HG02973 (cell line): ENCODE results near the gene ARMC8.

Source experiments
- ATAC-seq: cut with Tn5 transposase; IDR thresholded peaks from one replicate; pipeline ENCODE4 v1.9.1; 2021; ENCODE audit warnings: moderate library complexity; ENCODE audit not compliant: unreplicated experiment

The ARMC8 gene

DNA sequence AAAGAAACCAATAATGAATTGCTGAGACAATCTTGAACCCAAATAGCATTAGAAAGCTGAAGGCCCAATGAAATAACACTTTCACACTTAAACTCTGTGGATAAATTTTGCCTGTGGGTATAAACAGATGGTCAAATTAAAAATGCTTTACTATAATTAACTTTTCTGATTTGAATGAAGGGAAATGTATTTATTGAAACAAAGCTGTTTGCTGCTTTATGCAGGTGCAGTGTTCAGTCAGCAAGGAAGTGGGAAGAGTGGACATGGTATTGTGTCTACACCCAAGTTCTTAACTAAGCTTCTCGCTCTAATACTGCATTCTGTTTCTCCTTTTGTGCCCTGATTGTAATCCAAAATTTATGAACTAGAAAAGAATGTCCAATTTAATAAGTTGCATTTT, 110.8 kb downstream of the ARMC8 start:
- no peak for ATAC-seq

DNA sequence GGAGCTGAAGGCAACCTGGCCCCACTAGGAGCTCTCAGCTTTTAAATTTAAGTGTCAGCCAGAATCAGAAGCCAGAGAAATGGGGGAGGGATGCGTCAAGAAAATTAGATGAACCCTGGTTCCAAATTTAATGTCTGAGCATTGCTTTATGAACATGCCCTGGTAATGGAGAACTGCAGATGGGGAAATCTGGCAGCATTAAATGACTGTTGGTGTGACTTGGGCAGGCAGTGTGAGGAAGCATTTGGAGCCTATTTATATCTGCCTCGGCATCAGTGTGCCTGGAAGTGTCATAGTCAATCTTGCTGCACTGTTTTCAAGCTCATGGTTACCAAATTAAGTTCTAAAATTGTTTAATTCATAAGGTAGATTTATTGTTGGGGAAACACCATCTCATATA, 113.5 kb downstream of the ARMC8 start:
- no peak for ATAC-seq

- ATAC-seq, result no peak
Observed at GRCh38 chr3:138303474-138303873, 116.4 kb downstream of the ARMC8 start.

DNA sequence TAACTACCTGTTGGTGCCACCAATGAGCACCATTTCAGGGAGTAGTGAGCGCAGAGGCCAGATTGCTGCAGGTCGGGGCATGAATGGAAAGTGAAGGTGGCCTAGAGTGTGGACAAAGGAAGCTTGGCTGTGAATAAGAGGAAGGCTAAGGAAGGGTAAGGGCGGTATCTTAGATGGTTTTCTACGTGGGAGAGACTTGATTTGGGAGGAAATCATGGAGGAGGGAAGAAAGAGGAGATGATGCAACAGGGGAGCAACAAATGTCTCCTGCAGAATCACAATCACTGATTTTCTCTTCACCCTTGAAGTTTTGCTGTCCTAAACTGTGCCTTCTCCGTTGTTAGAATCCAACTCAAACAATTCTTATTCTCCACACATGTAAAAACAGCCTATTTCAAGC, 120.8 kb downstream of the ARMC8 start:
- ATAC-seq, result no peak

GRCh38 chr3:138308783-138309182, 121.7 kb downstream of the ARMC8 start:
- no peak for ATAC-seq

DNA sequence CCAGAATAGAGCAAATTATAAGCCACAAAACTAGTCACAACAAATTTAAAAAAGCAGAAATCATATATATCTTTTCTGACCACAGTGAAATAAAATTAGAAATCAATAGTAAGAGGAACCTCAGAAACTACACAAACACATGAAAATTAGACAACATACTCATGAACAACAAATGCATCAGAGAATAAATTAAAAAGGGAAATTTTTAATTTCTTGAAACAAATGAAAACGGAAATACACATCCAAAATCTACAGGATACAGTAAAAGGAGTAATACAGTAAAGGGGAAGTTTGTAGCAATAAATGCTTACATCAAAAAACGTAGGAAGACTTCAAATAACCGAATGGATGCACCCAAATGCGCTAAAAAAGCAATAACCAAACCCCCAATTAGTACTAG, 123.4 kb downstream of the ARMC8 start:
- ATAC-seq, result no peak

DNA sequence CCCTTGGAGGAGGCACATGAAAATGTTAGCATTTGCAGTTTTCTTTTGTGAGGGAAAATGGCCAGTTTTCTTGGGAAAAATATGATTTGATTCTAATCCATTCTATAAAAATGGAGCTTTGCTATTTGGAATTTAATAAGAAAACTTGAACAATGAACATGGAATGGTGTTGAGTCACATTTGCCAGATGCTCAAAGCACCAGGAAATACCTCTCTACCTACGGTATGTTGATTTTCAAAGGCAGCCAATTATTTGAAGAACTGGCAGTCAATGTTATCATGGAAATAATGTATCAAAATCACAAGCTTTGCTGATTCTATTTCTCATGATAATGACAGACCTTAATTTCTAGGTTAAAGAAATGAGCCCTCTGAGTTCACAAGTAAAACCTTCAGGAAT, 127.7 kb downstream of the ARMC8 start:
- no peak for ATAC-seq

DNA sequence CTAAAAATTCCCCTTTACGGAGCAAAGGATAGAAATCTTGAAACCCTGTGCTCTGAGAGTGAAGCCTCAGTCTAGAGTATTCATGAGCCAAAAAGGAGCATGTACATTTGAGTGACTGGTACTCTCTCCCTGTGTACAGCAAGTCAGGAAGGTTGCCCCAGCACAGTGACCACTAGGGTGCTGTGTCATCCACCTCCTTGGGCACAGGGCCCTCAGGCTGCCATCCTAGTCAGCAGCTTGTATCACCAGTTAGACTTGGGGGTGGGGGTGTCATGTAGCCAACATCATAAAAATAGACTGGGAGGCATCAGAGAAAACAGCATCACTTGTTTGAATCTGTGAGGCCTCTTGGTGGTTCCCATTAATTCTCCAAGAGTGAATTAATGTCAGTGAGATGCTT, 130.6 kb downstream of the ARMC8 start:
- ATAC-seq, result no peak

- no peak for ATAC-seq
Observed at GRCh38 chr3:138323971-138324370, 136.9 kb downstream of the ARMC8 start.

- ATAC-seq, result no peak
Observed at GRCh38 chr3:138325990-138326389, 138.9 kb downstream of the ARMC8 start.

DNA sequence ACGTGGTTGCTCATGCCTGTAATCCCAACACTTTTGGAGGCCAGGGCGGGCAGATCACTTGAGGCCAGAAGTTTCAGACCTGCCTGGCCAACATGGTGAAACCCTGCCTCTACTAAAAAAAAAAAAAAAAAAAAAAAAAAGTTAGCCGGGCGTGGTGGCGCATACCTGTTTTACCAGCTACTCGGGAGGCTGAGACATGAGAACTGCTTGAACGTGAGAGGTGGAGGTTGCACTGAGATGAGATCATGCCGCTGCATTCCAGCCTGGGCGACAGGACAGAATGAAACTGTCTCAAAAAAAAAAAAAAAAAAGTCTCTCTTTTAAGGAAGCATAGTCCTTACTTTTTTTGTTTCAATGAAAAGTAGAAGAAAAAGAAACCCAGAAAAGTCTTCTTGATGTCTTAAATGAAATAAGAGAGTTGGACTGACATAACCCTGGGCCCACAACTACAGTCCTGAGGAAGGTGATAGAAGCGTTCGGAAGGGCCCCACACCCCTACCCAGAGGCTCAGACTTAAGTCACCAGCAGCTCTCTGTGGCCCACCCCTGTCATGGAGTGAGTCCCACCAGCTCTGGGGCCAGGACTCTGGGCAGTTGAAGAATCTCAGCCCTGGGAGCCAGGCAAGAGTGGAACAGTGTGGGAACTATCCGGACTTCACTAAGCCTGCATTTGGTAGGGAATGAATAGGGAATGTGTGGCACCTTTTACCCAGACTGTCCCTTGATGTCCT, 139.9 kb downstream of the ARMC8 start:
- ATAC-seq, result no peak

DNA sequence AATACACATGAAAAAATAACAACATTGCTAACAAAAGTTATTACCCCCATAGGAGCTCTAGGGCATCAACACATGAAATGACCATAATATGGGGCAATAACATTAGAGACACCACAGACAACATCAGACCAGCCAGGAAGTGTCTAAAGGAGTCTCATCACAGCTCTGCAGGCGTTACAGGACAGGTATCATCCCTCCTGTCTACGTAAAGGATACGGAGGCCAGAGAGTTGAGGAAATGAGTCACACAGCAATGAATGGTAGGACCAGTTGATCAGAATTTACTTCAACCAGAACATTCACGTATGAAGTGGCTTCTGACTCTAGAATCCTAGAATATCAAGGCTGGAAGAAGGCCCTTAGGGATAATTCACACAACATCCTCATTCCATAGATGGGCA, 140.7 kb downstream of the ARMC8 start:
- no peak for ATAC-seq

- ATAC-seq, result no peak
Observed at GRCh38 chr3:138328341-138328740, 141.2 kb downstream of the ARMC8 start.

DNA sequence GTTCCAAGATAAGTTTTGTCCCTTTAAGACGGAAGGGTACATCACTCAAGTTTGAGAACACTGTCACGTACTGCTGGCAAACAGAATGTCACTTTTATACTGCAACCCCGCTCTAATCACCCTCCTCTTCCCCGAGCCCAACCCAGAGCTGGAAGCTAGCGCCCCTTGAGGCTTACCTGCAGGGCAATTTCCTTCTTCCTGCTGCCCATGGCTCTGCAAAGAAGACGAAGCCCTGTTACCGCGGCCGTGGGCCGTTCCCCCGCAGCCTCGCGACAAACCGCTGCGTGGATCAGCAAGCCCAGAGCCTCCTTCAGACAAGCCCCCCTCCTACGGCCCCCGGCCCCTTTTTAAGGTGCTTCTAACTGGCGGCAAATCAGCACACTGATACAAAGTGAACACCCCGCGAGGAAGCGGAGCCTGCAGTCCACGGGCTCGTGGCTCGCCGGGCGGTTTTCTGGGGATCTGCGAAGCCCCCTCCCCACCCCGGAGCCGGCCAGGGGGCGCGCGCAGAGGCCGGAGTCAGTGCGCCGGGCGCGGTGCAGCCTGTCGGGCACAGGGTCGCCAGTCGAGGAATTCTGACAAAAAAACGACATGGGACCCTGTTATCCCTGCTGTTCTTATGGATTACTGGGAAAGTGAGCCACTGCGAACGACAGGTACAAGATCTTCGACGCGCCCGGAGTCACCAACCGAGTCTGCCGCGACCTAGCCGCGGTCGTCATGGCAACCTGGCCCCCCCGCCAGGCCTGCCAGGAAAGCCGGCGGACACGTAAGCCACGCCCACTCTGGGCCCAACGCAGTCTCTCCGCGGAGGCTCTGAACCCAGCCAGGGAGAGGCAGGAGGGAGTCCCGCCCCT, 142.3 kb downstream of the ARMC8 start, which contains the start of gene NME9:
TSS of gene NME9 (minus strand) at position 725 of the 857 bp plus-strand sequence. CDS start at position 209, 516 bp downstream.
- ATAC-seq, result peak; percentile 64

- no peak for ATAC-seq
Observed at GRCh38 chr3:138329984-138330293, 142.8 kb downstream of the ARMC8 start.

DNA sequence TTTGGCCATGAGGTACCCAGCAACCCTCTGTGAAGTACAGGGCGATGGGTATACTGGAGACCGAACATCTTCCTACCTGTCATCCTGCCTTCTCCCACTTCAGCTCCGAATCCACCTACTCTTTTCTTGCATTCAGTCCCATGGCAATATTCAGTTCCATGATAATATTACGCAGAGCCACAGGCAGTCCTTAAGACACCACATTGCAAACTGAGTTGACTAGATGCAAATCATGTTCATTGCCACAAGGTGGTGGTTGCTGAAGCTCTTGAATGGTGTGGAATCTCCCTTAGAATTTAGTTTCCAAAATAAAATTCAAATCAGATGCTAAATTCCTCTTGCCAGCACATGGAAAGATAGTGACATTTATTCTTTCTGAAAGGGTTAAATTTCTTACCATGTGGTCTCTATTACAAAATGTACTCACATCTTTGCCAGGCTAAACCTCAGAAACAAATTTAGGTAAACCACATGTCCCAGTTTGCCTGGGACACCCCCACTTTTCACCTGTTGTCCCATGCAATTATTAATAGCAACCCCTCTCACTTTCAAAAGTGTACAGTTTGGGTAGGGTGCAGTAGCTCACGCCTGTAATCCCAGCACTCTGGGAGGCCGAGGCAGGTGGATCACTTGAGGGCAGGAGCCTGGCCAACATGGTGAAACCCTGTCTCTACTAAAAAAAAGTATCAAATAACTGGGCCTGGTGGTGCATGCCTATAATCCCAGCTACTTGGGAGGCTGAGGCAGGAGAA, 144.2 kb downstream of the ARMC8 start:
- no peak for ATAC-seq

GRCh38 chr3:138332472-138333073, 145.5 kb downstream of the ARMC8 start:
- no peak for ATAC-seq

DNA sequence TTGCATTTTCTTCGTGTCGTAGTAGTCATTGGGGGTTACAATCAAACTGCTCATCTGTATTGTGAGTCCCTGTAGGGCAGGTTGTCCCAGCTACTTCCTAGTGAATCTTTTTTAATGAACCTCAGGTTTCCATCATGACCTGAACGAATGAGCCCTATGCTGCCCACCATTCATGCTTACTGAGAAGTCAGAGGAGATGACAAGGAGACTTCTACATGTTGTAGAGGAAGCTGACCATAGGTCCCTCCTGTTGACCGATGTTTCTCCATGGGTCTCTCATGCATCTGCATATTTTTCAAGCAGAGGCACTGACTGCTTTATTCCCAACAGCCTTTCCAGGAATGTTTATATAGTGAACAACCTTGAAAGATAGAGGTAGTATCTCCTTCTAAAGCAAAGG, 147.5 kb downstream of the ARMC8 start:
- no peak for ATAC-seq

DNA sequence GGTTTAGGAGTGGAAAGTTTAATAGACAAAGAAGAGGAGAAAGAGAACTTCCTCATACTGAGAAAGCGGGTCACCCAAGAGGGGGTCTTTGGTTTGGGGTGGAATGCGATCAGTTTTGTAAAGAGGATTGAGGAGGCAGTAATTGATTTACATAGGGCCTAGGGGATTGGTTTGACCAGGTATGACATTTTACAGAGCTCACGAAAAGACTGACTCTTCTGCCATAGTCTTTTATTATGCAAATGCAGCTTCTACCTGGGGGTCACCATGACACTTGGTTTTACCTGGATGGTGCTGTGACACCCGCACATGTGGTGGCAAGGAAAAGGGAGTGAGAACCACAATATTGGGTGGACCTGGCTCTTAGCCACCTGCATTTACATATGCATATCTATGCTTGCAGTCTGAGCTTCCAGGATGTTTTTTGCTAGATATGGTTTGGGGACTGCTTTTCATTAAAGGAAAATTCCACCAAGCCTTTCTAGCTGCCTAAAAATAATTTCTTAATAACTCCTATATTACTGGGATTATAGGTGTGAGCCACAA, 149.4 kb downstream of the ARMC8 start:
- no peak for ATAC-seq

DNA sequence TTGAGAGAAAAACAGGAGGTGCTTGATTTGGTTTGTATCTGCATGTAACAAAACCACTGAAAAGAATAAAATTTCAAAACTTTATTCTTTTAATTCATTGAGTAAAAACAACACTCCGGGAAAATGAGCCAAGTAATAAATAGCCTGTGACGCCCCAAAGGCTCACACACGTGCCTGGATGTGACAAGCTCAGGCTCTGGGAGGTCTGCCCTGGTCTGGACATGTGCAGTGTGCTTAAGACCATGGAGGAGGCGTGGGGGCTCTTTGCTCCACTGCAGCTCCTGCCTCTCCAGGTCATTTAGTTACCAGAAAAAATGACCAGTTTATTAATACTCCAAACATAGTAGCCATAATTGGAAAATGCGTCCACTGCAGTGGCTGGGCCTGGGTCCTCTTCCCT, 151.1 kb downstream of the ARMC8 start:
- ATAC-seq, result no peak

GRCh38 chr3:138338811-138339210, 151.7 kb downstream of the ARMC8 start:
- ATAC-seq, result no peak
